Activated naive CD4-positive, alpha-beta T cell treated with anti-CD3 and anti-CD28 coated beads for 36 hours (primary cell): ENCODE data around the gene SLC7A11. TPM values are rescaled to one million over a fixed set of nuclear protein-coding genes. Genes with fewer than 3 reads are reported as not detected.

ENCODE experiments used
- CTCF ChIA-PET: fragments of 350-600 bp; sonication (Branson Sonifier 250); formaldehyde crosslinking; loops from one replicate; lab custom pipeline; 2021; ENCODE audit warnings: antibody characterized with exemption; lab: Charles Lee
- DNase-seq: peaks from one replicate; pipeline ENCODE4 v3.0.0-alpha.2; 2020
- H3K27ac Mint-ChIP-seq: one replicate; pipeline ENCODE4 v1.8.0; 2021; ENCODE audit warnings: mild to moderate bottlenecking, mixed read lengths
- H3K27me3 Mint-ChIP-seq: one replicate; pipeline ENCODE4 v1.8.0; 2021; ENCODE audit warnings: low read depth, mixed read lengths
- H3K36me3 Mint-ChIP-seq: one replicate; pipeline ENCODE4 v1.8.0; 2021; ENCODE audit warnings: low read depth, mixed read lengths
- H3K4me1 Mint-ChIP-seq: one replicate; pipeline ENCODE4 v1.8.0; 2021; ENCODE audit warnings: low read depth, mixed read lengths
- H3K4me3 Mint-ChIP-seq: one replicate; pipeline ENCODE4 v1.8.0; 2021; ENCODE audit warnings: mild to moderate bottlenecking, moderate library complexity, mixed read lengths
- H3K9me3 Mint-ChIP-seq: one replicate; pipeline ENCODE4 v1.8.0; 2021; ENCODE audit warnings: mixed read lengths
- intact Hi-C: fragments of 100-400 bp; cut with micrococcal nuclease; formaldehyde crosslinking; loops from one replicate; pipeline ENCODE4 v1.15.1; 2023
- total RNA-seq, 2 experiments: library from RNA; stranded (reverse); gene quantifications; one replicate each; pipeline ENCODE4 v1.2.3, GENCODE V29; 2021

Gene SLC7A11
- total RNA-seq, 2 experiments from 2014 or later, result 3.2 to 3.4 TPM

- CTCF ChIA-PET, result no interaction called here
- H3K27me3 Mint-ChIP-seq, result peaks cover 4% of the 10 kb centered on the region
- no peak overlapping the region for H3K27ac Mint-ChIP-seq
- no peaks in the 10 kb centered on the region for H3K36me3 Mint-ChIP-seq
- intact Hi-C loops, result no loop called here
- H3K9me3 Mint-ChIP-seq, result no peaks in the 10 kb centered on the region
- no peak for DNase-seq
- H3K4me3 Mint-ChIP-seq, result no peak overlapping the region
- H3K4me1 Mint-ChIP-seq, result no peaks in the 10 kb centered on the region
Measured at GRCh38 chr4:138262030-138262429, 19.9 kb upstream of the SLC7A11 start.

DNA sequence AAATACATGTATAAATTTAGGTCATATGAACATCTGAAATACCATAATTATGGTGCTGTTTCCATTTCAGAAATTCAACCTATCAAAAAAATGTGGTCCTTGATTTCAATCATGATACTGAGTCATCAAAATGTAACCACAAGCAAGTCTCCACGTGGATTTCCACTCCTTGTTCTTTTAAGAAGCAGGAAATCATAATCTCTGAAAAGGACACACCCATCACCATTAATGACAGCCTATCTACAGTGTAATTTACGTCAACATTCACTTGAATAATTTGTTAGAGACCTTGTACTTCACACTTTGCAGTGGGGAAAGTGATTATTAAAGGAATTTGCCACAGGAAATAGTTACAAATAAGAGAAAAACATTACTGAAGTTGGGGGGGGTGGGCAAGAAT is 17.7 kb upstream of the SLC7A11 start:
- DNase-seq, result no peak
- Mint-ChIP-seq H3K36me3 (no peaks in the 10 kb centered on the region), H3K4me3 (no peak overlapping the region), H3K27me3 (peaks cover 4% of the 10 kb centered on the region), H3K9me3 (no peaks in the 10 kb centered on the region), H3K27ac (no peak overlapping the region), H3K4me1 (peaks cover 2% of the 10 kb centered on the region)
- CTCF ChIA-PET, result no interaction called here
- intact Hi-C loops, result no loop called here

- Mint-ChIP-seq H3K9me3 (no peaks in the 10 kb centered on the region), H3K4me1 (peaks cover 2% of the 10 kb centered on the region), H3K27ac (no peak overlapping the region), H3K36me3 (no peaks in the 10 kb centered on the region), H3K27me3 (peaks cover 2% of the 10 kb centered on the region), H3K4me3 (no peak overlapping the region)
- CTCF ChIA-PET, result no interaction called here
- no peak for DNase-seq
- intact Hi-C loops, result no loop called here
Measured at GRCh38 chr4:138259271-138259670, 17.1 kb upstream of the SLC7A11 start.

DNA sequence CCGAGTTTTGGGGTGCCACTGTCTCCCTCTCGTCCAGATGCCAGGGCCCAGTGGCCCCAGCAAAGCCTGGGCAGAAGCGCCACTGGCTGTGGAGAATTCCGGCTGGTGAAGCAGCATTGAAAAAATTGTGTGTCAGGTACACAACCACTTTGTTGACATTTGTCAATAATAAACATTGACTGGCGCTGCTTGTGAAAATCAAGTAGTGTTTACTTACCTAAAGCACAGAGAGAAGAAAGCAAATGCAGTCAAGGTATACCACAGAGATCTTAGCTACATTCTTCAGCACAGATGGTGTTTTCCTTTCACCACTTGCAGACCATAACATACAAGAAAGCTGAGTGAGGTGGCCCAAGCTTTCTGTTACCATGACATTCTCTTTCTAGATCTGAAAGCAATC is 14.5 kb upstream of the SLC7A11 start:
- intact Hi-C loops, result no loop called here
- DNase-seq, result no peak
- no peak overlapping the region for H3K27ac Mint-ChIP-seq
- no peaks in the 10 kb centered on the region for H3K27me3 Mint-ChIP-seq
- no peaks in the 10 kb centered on the region for H3K9me3 Mint-ChIP-seq
- peaks cover 2% of the 10 kb centered on the region for H3K4me1 Mint-ChIP-seq
- H3K36me3 Mint-ChIP-seq, result no peaks in the 10 kb centered on the region
- H3K4me3 Mint-ChIP-seq, result no peak overlapping the region
- CTCF ChIA-PET, result no interaction called here

- Mint-ChIP-seq H3K27ac (no peak overlapping the region), H3K4me1 (peaks cover 2% of the 10 kb centered on the region), H3K27me3 (no peaks in the 10 kb centered on the region), H3K4me3 (no peak overlapping the region), H3K9me3 (no peaks in the 10 kb centered on the region), H3K36me3 (no peaks in the 10 kb centered on the region)
- no peak for DNase-seq
- CTCF ChIA-PET, result no interaction called here
- intact Hi-C loops, result no loop called here
Measured at GRCh38 chr4:138255917-138256597, 13.9 kb upstream of the SLC7A11 start.

GRCh38 chr4:138252551-138252950 is 10.4 kb upstream of the SLC7A11 start:
- H3K9me3 Mint-ChIP-seq, result no peaks in the 10 kb centered on the region
- CTCF ChIA-PET, result no interaction called here
- H3K27me3 Mint-ChIP-seq, result no peaks in the 10 kb centered on the region
- intact Hi-C loops, result no loop called here
- no peak for DNase-seq
- peaks cover 2% of the 10 kb centered on the region for H3K4me1 Mint-ChIP-seq
- no peak overlapping the region for H3K27ac Mint-ChIP-seq
- H3K36me3 Mint-ChIP-seq, result no peaks in the 10 kb centered on the region
- H3K4me3 Mint-ChIP-seq, result no peak overlapping the region

- DNase-seq, result no peak
- Mint-ChIP-seq H3K27me3 (no peaks in the 10 kb centered on the region), H3K36me3 (no peaks in the 10 kb centered on the region), H3K27ac (no peak overlapping the region), H3K4me1 (peaks cover 2% of the 10 kb centered on the region), H3K9me3 (no peaks in the 10 kb centered on the region), H3K4me3 (no peak overlapping the region)
- intact Hi-C loops, result no loop called here
- CTCF ChIA-PET, result no interaction called here
Measured at GRCh38 chr4:138251938-138252337, 9.8 kb upstream of the SLC7A11 start.

GRCh38 chr4:138249132-138249531 is 7.0 kb upstream of the SLC7A11 start:
- no peak for DNase-seq
- CTCF ChIA-PET, result interaction anchor here (0.7 kb wide), 1 partner anchor 513 kb away, joined by 3 read pairs; no protein-coding TSS in a partner anchor
- Mint-ChIP-seq H3K27me3 (no peaks in the 10 kb centered on the region), H3K9me3 (no peaks in the 10 kb centered on the region), H3K4me1 (no peaks in the 10 kb centered on the region), H3K4me3 (no peak overlapping the region), H3K36me3 (no peaks in the 10 kb centered on the region), H3K27ac (no peak overlapping the region)
- intact Hi-C loops, result loop anchor here (10.0 kb wide), 1 partner anchor 626 kb away; no protein-coding TSS in a partner anchor

DNA sequence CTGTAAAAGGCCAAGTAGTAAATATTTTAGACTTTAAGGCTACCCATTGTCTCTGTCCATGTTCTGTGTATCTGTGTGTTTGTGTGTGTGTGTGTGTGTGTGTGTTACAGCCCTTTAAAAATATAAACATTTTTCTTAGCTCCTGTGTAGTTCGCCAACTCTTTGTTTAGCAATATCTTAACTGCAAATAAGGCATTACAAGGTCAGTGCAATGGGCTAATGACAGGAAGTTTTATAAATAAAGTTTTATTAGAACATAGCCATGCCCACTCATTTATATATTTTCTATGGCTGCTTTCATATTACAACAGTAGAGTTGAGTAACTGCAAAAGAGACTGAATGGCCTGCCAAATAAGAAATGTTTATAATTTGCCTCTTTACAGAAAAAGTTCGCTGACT is 5.9 kb upstream of the SLC7A11 start:
- H3K4me1 Mint-ChIP-seq, result peaks cover 2% of the 10 kb centered on the region
- no peaks in the 10 kb centered on the region for H3K36me3 Mint-ChIP-seq
- H3K27me3 Mint-ChIP-seq, result no peaks in the 10 kb centered on the region
- no peak overlapping the region for H3K27ac Mint-ChIP-seq
- intact Hi-C loops, result loop anchor here (10.0 kb wide), 1 partner anchor 627 kb away; no protein-coding TSS in a partner anchor
- CTCF ChIA-PET, result interaction anchor here (0.6 kb wide), 1 partner anchor 790 kb away, joined by 4 read pairs; no protein-coding TSS in a partner anchor
- no peak for DNase-seq
- H3K4me3 Mint-ChIP-seq, result no peak overlapping the region
- H3K9me3 Mint-ChIP-seq, result no peaks in the 10 kb centered on the region

DNA sequence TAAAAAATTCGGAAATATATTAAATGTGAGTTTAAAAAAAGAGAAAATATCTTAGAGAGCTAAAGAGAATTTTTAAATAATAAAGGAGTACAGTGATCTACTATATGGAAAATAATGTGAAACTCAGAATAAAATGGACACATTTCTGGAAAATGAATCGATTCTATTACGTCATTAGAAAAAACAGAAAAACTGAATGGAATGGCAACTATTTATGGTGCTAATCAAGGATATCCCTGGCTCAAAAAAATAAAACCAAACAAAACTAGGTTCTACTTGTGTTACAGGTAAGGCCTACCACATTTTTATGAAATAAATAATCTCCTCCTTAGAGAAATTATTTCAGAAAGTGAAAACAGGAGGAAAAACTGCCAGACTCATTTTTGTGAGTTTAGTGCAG is 5.5 kb upstream of the SLC7A11 start:
- Mint-ChIP-seq H3K4me1 (peaks cover 2% of the 10 kb centered on the region), H3K27ac (no peak overlapping the region), H3K4me3 (no peak overlapping the region), H3K36me3 (no peaks in the 10 kb centered on the region), H3K27me3 (no peaks in the 10 kb centered on the region), H3K9me3 (no peaks in the 10 kb centered on the region)
- intact Hi-C loops, result loop anchor here (10.0 kb wide), 1 partner anchor 627 kb away; no protein-coding TSS in a partner anchor
- no peak for DNase-seq
- CTCF ChIA-PET, result no interaction called here

- no peak for DNase-seq
- Mint-ChIP-seq H3K4me3 (no peak overlapping the region), H3K27me3 (no peaks in the 10 kb centered on the region), H3K4me1 (peaks cover 11% of the 10 kb centered on the region), H3K36me3 (peaks cover 3% of the 10 kb centered on the region), H3K9me3 (no peaks in the 10 kb centered on the region), H3K27ac (no peak overlapping the region)
- intact Hi-C loops, result loop anchor here (5.0 to 10.0 kb wide), 2 partner anchors 631 to 839 kb away; no protein-coding TSS in a partner anchor
- CTCF ChIA-PET, result no interaction called here
Measured at GRCh38 chr4:138243369-138243768, 1.2 kb upstream of the SLC7A11 start.

DNA sequence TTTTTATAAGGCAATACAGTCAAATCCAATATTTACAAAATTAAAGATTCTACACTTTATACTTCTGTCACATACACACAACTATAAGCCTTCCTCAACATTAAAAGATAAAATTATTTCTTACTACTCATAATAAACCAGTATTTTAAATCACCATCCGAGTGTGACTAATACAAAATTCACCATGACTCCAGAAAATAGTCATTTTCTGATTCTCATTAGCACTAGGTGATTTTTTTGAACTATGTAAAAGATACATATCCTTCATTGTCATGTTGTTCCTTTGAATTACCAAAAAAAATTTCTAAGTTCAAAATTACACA is 646 bp upstream of the SLC7A11 start:
- Mint-ChIP-seq H3K4me3 (peak overlapping the region; percentile 85), H3K36me3 (peaks cover 3% of the 10 kb centered on the region), H3K27ac (peak overlapping the region; percentile 92), H3K9me3 (no peaks in the 10 kb centered on the region), H3K4me1 (peaks cover 11% of the 10 kb centered on the region), H3K27me3 (no peaks in the 10 kb centered on the region)
- no peak for DNase-seq
- intact Hi-C loops, result loop anchor here (1.0 to 10.0 kb wide), 3 partner anchors 632 to 840 kb away; partner anchors contain the start of gene NOCT
- CTCF ChIA-PET, result no interaction called here
